ENCODE results near the gene RPS16. TPM values are rescaled to one million over a fixed set of nuclear protein-coding genes. Genes with fewer than 3 reads are reported as not detected.

The RPS16 gene
- total RNA-seq, 2 donors from 2014 or later: 1,162 to 1,716 TPM

GRCh38 chr19:39444598-39445195 lies 8.9 kb upstream of the RPS16 start:
- Histone ChIP-seq H3K27me3 (replicated peaks; ENCODE audit: insufficient read depth) (no peaks in the 10 kb centered on the region), H3K4me3 (peak overlapping the region; percentile 85 to 94), H3K36me3 (no peaks in the 10 kb centered on the region), H3K9me3 (no peaks in the 10 kb centered on the region), H3K4me1 (replicated peaks) (peaks cover 11% of the 10 kb centered on the region), H3K27ac (peak overlapping the region; percentile 90 to 92)
- 2% methylated on average over 17 of the region's 17 CpGs for WGBS
- TF ChIP-seq POLR2AphosphoS5 (IDR thresholded peaks at IDR 0.05) (no peak), CTCF (IDR thresholded peaks at IDR 0.05) (no peak), POLR2A (IDR thresholded peaks at IDR 0.05) (no peak)
- DNase-seq (ENCODE audit: low spot score): no peak
- intact Hi-C loops (cut with DNase I): no loop called here

DNA sequence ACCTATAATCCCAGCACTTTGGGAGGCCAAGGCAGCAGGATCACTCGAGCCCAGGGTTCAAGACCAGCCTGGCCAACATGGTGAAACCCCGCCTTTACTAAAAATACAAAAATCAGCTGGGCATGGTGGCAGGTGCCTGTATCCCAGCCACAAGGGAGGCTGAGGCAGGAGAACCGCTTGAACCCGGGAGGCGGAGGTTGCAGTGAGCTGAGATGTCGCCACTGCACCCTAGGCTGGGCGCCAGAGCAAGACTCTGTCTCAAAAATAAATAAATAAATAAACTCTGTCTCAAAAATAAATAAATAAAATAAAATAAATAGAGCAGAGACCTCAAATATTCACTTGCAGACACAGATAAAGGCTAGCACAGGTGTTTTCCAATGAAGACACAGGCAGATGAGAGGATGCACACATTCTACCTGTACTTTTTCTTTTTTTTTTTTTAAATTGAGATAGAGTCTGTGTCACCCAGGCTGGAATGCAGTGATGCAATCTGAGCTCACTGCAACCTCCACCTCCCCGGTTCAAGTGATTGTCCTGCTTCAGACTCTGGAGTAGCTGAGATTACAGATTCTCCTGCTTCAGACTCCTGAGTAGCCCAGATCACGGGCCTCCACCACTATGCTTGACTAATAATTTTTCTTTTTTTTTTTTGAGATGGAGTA lies 2.7 kb upstream of the RPS16 start:
- TF ChIP-seq POLR2A (IDR thresholded peaks at IDR 0.05) (no peak), POLR2AphosphoS5 (IDR thresholded peaks at IDR 0.05) (no peak), CTCF (IDR thresholded peaks at IDR 0.05) (no peak)
- H3K36me3 ChIP-seq: peaks cover 5 to 6% of the 10 kb centered on the region in 2 donors
- no peaks in the 10 kb centered on the region for H3K9me3 ChIP-seq
- intact Hi-C loops (cut with DNase I): loop anchor here (5.0 kb wide), 1 partner anchor 94 kb away; the partner anchor contains the start of gene EID2B
- DNase-seq (ENCODE audit: low spot score): no peak
- no peak overlapping the region for H3K27ac ChIP-seq
- no peaks in the 10 kb centered on the region for H3K27me3 ChIP-seq (replicated peaks; ENCODE audit: insufficient read depth)
- H3K4me3 ChIP-seq: no peak overlapping the region
- H3K4me1 ChIP-seq (replicated peaks): peaks cover 16% of the 10 kb centered on the region
- 79% methylated on average over 9 of the region's 9 CpGs for WGBS

DNA sequence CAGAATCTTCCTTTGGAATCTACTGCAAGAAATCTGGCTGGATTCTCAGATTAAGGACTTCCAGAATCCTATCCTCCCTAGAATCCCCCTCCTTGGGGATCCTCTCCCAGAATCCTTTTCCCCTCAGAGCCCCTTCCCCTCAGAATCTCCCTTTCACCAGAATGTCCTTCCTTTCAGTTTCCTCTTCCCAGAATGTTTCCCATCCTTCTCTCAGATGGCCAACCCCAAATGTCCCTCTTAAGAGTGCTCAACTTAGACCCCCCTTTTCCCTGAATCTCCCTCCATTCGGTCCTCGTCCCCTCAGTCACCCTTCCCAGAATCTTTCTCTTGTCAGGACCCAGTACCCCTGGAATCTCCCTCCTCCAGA lies 584 bp upstream of the RPS16 start:
- Histone ChIP-seq H3K4me3 (peak overlapping the region; percentile 60 to 82), H3K4me1 (replicated peaks) (peaks cover 16% of the 10 kb centered on the region), H3K36me3 (peaks cover 15 to 21% of the 10 kb centered on the region in 2 donors), H3K27ac (peak overlapping the region; percentile 76 to 87), H3K9me3 (no peaks in the 10 kb centered on the region), H3K27me3 (replicated peaks; ENCODE audit: insufficient read depth) (no peaks in the 10 kb centered on the region)
- intact Hi-C loops (cut with DNase I): loop anchor here (5.0 kb wide), 1 partner anchor 96 kb away; the partner anchor contains the start of gene EID2B
- TF ChIP-seq POLR2A (IDR thresholded peaks at IDR 0.05) (no peak), POLR2AphosphoS5 (IDR thresholded peaks at IDR 0.05) (no peak), CTCF (IDR thresholded peaks at IDR 0.05) (no peak)
- WGBS: 6% methylated on average over 2 of the region's 2 CpGs
- DNase-seq (ENCODE audit: low spot score): no peak

DNA sequence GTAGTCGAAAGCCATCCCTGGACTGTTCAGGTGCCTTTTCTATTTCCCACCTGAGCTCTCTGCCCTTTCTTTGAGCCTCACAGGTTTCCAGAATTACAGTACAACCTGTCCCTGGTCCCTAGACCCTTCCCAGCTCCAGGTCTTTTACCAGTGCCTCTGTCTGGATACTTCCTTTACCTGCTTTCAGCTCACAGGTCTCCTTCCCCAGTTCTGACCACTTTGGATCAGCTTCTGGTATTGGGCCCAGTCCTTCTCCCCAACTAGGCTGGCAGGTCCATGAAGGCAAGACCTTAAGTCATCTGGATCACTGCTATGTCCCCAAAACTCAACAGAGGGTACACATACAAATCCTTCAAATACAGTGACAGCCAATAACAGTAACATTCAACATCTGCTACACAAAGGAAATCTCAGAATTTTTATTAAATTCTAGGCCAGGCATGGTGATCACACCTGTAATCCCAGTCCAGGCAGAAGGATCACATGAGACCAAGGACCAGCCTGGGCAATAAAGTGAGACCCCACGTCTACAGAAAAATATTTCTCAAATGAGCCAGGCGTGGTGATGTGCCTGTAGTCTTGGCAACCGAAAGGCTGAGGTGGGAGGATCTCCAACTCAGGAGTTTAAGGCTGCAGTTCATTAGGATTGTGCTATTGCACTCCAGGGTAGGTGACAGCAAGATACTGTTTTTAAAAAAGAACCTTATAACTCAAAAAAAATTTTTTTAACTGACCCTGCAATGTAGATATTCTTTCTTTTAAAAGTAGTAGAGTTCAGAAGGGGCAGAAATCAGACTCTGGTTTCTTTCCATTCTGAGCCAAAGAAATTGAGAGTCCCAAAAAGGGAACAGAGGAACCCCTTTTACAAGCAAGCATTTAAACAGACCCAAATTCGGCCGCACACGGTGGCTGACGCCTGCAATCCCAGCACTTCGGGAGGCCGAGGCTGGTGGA lies 1.3 kb downstream of the RPS16 start:
- Histone ChIP-seq H3K36me3 (peaks cover 15 to 21% of the 10 kb centered on the region in 2 donors), H3K4me1 (replicated peaks) (peaks cover 16% of the 10 kb centered on the region), H3K27me3 (replicated peaks; ENCODE audit: insufficient read depth) (no peaks in the 10 kb centered on the region), H3K27ac (peak overlapping the region; percentile 67 to 87), H3K9me3 (no peaks in the 10 kb centered on the region), H3K4me3 (peak overlapping the region in 1 of 2 donors; percentile 60)
- intact Hi-C loops (cut with DNase I): loop anchor here (5.0 kb wide), 1 partner anchor 98 kb away; the partner anchor contains the start of gene EID2B
- TF ChIP-seq POLR2A (IDR thresholded peaks at IDR 0.05): no peak
- no peak for TF ChIP-seq POLR2AphosphoS5 (IDR thresholded peaks at IDR 0.05)
- TF ChIP-seq CTCF (IDR thresholded peaks at IDR 0.05): no peak
- 37% methylated on average over 10 of the region's 10 CpGs for WGBS
- DNase-seq (ENCODE audit: low spot score): no peak

All from prostate gland (tissue), 2 donors.